ENCODE data around the gene MYBL2.

Gene MYBL2

GRCh38 chr20:43723735-43724134 is 56.8 kb downstream of the MYBL2 start:
- no peak for DNase-seq

DNA sequence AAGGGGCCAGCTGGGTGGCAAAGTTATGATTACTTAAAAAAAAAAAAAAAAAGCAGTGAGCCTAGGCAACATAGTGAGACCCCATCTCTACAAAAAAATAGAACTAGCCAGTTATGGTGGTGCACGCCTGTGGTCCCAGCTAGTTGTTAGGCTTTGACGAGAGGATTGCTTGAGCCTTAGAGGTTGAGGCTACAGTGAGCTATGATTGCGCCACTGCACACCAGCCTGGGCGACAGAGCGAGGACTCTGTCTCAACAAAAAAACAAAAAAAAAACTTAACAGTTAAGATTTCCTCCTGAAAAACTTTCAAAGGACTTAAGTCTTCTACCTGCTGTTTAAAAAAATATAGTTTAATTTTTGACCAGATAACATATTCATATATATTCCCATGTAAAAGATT is 57.5 kb downstream of the MYBL2 start:
- DNase-seq: no peak

- no peak for DNase-seq
These were observed 58.8 kb downstream of the MYBL2 start for GRCh38 chr20:43725666-43726065.

- no peak for DNase-seq
These were observed 59.4 kb downstream of the MYBL2 start for GRCh38 chr20:43726333-43726732.

DNA sequence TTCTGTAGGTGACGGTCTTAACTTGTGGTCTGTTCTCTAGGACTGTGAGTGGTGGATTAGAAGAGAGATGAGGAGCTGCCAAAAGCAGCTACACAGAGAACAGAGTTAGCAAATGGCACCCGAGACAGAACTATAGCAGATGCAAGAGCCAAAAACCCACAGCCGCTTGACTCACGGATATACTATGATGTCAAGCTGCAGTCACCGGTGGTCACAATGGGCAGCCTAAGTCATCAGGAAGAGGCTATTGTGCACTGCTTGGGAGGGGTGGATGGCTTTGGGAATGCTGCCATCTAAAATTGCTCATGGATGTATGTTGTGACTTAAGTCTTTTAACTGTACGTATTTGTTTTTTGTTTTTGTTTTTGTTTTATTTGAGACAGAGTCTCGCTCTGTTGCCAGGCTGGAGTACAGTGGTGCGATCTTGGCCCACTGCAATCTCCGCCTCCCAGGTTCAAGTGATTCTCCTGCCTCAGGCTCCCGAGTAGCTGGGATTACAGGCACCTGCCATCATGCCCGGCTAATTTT is 60.0 kb downstream of the MYBL2 start, which contains the start of gene GTSF1L:
TSS of gene GTSF1L (minus strand) at position 192 of the 528 bp plus-strand sequence. CDS start 308 bp downstream, outside the sequence.
- DNase-seq: no peak

DNA sequence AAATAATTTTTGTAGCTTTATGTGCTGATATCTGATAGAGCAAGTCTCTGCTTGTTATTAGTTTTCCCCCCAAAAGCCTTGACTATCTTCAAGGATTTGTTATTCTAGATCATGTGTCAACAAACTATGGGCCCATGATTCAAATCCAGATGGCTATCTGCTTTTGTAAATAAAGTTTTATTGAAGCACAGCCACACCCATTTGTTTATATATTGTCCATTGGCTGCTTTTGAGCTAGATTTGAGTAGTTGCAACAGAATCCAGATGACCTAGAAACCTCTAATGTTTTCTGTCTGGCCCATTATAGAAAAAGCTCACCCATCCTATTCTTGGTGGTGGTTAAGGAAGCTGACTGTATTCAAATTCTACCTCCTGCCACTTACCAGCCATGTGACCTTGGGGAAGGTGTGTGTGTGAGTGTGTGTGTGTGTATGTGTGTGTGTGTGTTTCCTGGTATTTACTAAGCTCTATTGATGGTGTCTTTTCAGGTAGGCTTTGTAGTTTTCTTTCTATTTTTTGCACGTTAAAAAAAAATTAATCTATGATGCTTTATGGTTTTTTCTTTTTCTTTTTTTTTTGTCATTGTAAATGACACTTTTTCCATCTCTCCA is 61.2 kb downstream of the MYBL2 start:
- DNase-seq: no peak

- peak in 1 of 2 donors; percentile 20 for DNase-seq
These were observed 61.9 kb downstream of the MYBL2 start for GRCh38 chr20:43728686-43729255.

DNA sequence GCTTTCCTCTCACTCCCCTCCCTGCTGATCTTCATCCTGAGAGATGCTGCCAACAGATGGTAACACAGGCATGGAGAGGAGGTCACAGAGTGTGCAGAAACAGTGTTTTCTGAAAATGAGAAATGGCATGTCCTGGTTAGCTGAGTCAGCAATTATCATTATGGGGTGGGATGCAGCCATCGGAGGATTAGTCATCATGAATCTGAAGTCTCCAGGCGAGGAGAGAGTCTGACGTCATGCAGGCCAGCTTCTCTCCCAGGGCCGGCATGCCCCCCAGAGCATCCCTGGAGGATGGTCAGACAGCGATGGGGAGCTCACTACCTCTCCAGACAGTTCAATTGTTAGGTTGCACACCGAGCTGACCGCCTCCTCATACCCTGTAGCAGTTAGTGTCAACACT is 64.6 kb downstream of the MYBL2 start:
- no peak for DNase-seq

DNA sequence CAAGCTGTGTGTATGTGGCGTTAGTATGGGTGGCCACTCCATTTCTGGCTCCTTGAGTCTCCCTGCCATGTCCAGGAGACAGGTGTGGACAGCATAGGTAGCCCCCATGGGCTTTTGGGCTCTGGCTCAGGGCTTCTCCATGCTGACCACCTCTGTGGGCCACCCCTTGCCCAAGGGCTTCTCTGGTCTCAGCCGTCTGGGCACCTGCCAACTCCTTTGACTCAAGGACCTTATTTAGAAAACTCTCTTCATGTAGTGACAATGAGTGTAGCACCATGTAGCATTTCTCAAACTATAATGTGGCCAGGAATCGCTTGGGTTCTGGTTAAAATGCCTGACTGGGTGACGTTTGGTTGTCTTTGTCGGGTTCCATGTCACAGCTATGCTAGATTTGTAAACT is 65.0 kb downstream of the MYBL2 start:
- no peak for DNase-seq

- no peak for DNase-seq
These were observed 69.8 kb downstream of the MYBL2 start for GRCh38 chr20:43736588-43737158.

DNA sequence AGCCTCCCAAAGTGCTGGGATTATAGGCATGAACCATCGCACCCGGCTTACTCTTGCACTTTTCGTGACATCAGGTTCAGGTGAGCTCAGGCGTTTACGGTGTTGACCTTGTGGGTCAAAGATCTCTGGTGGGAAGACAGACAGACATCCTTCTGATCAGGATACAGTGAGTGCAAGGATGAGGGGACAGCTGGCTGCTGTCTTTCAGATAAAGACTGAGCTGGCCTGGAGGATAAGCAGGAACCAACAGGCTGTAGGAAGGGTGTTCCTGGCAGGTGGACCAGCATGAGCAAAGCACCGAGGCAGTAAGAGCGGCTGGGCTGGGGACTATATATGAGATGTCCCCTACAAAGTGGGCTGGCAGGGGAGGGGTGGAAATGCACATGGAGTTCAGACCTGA is 71.0 kb downstream of the MYBL2 start:
- DNase-seq: no peak

- DNase-seq: no peak
These were observed 72.3 kb downstream of the MYBL2 start for GRCh38 chr20:43739148-43739749.

- DNase-seq: no peak
These were observed 73.7 kb downstream of the MYBL2 start for GRCh38 chr20:43740642-43741041.

DNA sequence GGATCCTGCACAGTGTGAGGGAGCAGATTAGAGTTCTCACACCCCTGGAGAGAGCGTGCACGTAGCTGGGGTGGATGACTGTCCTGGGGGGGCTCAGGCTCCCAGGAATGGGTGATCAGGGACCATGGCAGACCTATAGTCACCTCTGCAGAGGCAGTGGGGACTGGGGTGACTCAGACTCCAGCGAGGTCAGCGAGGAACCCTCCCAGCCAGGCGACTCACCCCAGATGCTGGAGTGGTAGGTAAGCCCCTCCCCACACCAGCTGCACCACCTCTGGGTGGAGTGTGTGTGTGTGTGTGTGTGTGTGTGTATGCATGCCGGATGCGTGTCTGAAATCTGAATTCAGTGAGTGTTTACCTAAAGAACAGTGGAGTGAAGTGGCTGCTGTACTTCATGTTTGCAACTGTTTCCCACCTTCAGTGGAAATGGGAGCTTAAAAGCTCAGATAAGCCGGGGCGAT is 77.3 kb downstream of the MYBL2 start:
- no peak for DNase-seq

DNA sequence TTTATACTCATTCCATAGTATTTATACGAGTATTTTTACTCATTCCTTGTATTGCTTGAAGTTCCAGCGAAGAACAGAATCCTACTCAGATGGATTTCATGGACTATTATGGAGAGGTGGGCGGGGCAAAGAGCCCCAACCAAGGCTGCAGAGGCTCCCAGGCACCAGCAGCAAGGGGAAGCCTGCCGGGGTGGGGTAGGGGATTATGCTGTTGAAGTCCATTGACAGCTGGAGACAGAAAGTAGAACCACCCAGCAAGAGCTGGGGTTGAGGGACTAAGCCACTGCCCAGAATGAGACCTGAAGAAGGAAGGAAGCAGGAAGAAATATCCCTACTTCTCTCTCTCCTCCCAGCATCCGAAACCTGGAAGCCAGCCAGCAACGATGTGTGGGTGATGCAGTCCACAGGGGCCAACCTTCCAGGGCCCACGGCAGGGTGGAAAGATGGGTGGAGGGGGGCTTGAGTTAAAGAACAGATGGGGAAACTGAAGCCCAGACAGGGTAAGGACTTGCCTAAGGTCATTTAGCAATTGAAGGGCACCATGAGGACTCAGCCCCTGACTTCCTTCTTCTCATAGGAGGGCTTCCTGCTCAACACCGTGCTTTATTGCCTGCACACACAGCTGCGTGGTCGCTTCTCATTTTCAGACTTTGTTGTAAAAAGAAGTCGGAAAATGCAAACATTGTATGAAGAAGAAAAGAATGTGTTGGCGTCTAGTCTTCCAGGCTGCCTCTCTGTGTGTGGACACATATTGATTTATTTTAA is 78.2 kb downstream of the MYBL2 start:
- peak; percentile 53 to 57 for DNase-seq

- peak in 1 of 2 donors; percentile 28 for DNase-seq
These were observed 79.6 kb downstream of the MYBL2 start for GRCh38 chr20:43746344-43747137.

DNA sequence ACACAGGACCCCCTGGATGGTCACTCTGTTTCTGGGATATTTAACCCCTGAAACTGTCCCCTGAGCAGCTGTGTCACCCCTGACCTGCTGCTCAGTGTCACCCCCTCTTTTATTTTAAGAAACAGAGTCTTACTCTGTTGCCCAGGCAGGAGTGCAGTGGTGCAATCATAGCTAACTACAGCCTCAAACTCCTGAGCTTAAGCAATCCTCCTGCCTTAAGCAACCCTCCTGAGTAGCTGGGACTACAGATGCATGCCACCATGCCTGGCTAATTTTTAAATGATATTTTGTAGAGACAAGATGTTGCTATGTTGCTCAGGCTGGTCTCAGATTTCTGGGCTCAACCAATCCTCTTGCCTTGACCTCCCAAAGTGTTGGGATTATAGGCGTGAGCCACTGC is 81.4 kb downstream of the MYBL2 start:
- DNase-seq: peak; percentile 64 to 74

DNA sequence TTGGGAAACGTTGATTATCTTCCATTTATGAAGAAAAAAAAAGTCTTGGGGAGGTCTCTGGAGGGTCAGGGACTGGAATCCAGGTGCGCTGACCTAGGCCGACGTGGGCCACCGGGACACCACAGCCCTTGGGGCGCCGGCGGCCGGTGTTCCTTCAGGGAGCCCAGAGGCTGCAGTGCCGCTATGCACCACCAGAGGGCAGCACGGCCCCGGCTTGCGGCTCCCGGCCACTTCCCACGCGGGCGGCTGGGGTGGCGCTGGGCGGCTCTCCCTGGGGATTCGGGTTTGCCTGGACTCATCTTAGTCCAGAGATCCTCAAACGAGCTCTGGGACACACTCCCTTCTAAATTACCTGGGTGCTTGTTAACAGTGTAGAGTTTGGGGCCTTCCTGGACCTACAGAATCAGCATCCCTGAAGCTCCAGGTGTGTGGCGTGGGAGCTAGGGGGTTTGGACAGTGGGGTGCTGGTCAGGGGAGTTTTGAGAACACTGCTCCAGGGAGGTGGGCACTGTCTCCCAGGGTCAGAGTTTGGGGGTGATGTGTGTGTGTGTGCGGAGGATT is 82.9 kb downstream of the MYBL2 start:
- peak; percentile 68 to 76 for DNase-seq

- DNase-seq: no peak
These were observed 83.9 kb downstream of the MYBL2 start for GRCh38 chr20:43750774-43751166.

GRCh38 chr20:43751167-43752050 is 84.5 kb downstream of the MYBL2 start:
- DNase-seq: peak in 1 of 2 donors; percentile 13

DNA sequence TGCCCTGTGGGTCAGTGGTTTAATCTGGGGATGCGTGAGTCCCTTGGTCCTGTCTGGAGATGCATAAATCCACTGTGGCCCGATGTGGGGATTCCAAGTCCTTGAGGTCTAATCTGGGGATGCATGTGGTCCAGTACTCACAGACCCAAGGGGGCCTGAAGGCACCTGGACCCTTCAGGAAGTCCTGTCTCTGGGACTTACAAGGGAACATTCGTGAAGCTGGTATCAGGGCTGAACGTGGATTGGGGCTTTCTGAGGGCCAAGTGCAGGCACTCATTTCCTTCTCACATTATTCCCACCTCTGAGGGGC is 85.1 kb downstream of the MYBL2 start:
- DNase-seq: no peak

All from inflammatory macrophage (primary cell).